Measurements from ENCODE around the gene GRM3. TPM values are rescaled to one million over a fixed set of nuclear protein-coding genes. Genes with fewer than 3 reads are reported as not detected.

The GRM3 gene
- total and polyA plus RNA-seq, 2 of the 4 experiments (the other 2 are of a cell fraction), result not detected

- CTCF ChIA-PET, result no interaction called here
- H3K14ac ChIP-seq (replicated peaks; ENCODE audit: low read depth, low read length), result no peak overlapping the region
- dilution Hi-C loops (cut with HindIII; ENCODE audit: low sequenced_read_pairs, unreplicated experiment) (no loop called here), in situ Hi-C loops (cut with MboI; ENCODE audit: low sequenced_read_pairs) (no loop called here), intact Hi-C loops (cut with micrococcal nuclease) (no loop called here)
- no peak overlapping the region for H3K4me2 ChIP-seq (ENCODE audit: low read depth, low read length)
- H4K91ac ChIP-seq (ENCODE audit: insufficient read depth, low read depth, low read length), result no peak overlapping the region
- TF ChIP-seq MAZ (IDR thresholded peaks at IDR 0.05; ENCODE audit: borderline replicate concordance, low read depth, low read length), result no peak
- TF ChIP-seq BHLHE40 (IDR thresholded peaks at IDR 0.05; ENCODE audit: low read depth, low read length), result no peak
- TF ChIP-seq, protein P1, sequence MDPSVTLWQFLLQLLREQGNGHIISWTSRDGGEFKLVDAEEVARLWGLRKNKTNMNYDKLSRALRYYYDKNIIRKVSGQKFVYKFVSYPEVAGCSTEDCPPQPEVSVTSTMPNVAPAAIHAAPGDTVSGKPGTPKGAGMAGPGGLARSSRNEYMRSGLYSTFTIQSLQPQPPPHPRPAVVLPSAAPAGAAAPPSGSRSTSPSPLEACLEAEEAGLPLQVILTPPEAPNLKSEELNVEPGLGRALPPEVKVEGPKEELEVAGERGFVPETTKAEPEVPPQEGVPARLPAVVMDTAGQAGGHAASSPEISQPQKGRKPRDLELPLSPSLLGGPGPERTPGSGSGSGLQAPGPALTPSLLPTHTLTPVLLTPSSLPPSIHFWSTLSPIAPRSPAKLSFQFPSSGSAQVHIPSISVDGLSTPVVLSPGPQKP (IDR thresholded peaks at IDR 0.05; ENCODE audit: borderline replicate concordance, low read depth, low read length), result no peak
- TF ChIP-seq CHD1 (IDR thresholded peaks at IDR 0.05; ENCODE audit: low read depth, low read length), result no peak
- TF ChIP-seq NFE2L2 (IDR thresholded peaks at IDR 0.05; ENCODE audit: low read depth, low read length), result no peak
- TF ChIP-seq MXI1 (IDR thresholded peaks at IDR 0.05; ENCODE audit: borderline replicate concordance, low read depth, low read length), result no peak
- TF ChIP-seq CEBPB (IDR thresholded peaks at IDR 0.05; ENCODE audit: low read depth, low read length), result no peak
- TF ChIP-seq RCOR1 (IDR thresholded peaks at IDR 0.05; ENCODE audit: insufficient replicate concordance, low read length), result no peak
- TF ChIP-seq CTCF (conservative IDR thresholded peaks at IDR 0.05; ENCODE audit: low read depth, low read length), result no peak
- no peak for TF ChIP-seq SMC3 (IDR thresholded peaks at IDR 0.05; ENCODE audit: low read depth, low read length)
- TF ChIP-seq MAFK (IDR thresholded peaks at IDR 0.05; ENCODE audit: low read depth, low read length), result no peak
- no peak overlapping the region for H2AFZ ChIP-seq (replicated peaks; ENCODE audit: low read length, poor library complexity)
- no peak overlapping the region for H4K5ac ChIP-seq (ENCODE audit: low read depth, low read length)
- H3K36me3 ChIP-seq (ENCODE audit: control insufficient read depth, insufficient read depth, low read length), result no peaks in the 10 kb centered on the region
- H3K79me1 ChIP-seq (ENCODE audit: low read depth in 1 of 2, low read length in 2 of 2), result no peaks in the 10 kb centered on the region
- peak; percentile 3 for DNase-seq
- no peak overlapping the region for H2BK20ac ChIP-seq (ENCODE audit: low read depth, low read length)
- H3K27ac ChIP-seq (ENCODE audit: insufficient read depth, low read length), result no peak overlapping the region
- H2AK9ac ChIP-seq (replicated peaks; ENCODE audit: low read depth, low read length, poor library complexity), result no peak overlapping the region
- H3K9me1 ChIP-seq (ENCODE audit: insufficient read depth, low read length), result no peaks in the 10 kb centered on the region
- BruUV-seq (replicated peaks), result no TSS peak
- no peaks in the 10 kb centered on the region for H3K4me1 ChIP-seq (ENCODE audit: control insufficient read depth, insufficient read depth, low read length)
- ATAC-seq (ENCODE audit: low read depth), result no peak
- H3K56ac ChIP-seq (ENCODE audit: extremely low read depth, insufficient read depth, low read length), result no peak overlapping the region
- no peaks in the 10 kb centered on the region for H4K20me1 ChIP-seq (ENCODE audit: insufficient read depth, low read length)
- H2BK120ac ChIP-seq (ENCODE audit: low read depth, low read length), result no peak overlapping the region
- no peak overlapping the region for H3K4me3 ChIP-seq (ENCODE audit: insufficient read depth, low read depth, low read length)
- no peak overlapping the region for H3K23ac ChIP-seq (ENCODE audit: low read depth, low read length)
- no peak overlapping the region for H2AK5ac ChIP-seq (ENCODE audit: low read depth, low read length)
- H2BK5ac ChIP-seq (ENCODE audit: low read depth, low read length, poor library complexity, severe bottlenecking), result no peak overlapping the region
- H3K9ac ChIP-seq (ENCODE audit: low read depth, low read length), result no peak overlapping the region
- no CpG with 5 or more reads among the region's 4 CpGs for WGBS, 2 experiments (ENCODE audit: extremely low coverage in 2 of 2, insufficient read length in 1 of 2)
- no peak overlapping the region for H3K18ac ChIP-seq (ENCODE audit: low read depth, low read length)
- H3K9me3 ChIP-seq (ENCODE audit: control insufficient read depth, insufficient read depth, low read length), result no peaks in the 10 kb centered on the region
- POLR2A ChIA-PET (ENCODE audit: unreplicated experiment), result no interaction called here
- no peak overlapping the region for H2BK15ac ChIP-seq (ENCODE audit: low read depth, low read length)
- no peaks in the 10 kb centered on the region for H3K27me3 ChIP-seq (ENCODE audit: control insufficient read depth, insufficient read depth, low read length)
- H3K4ac ChIP-seq (ENCODE audit: low read depth, low read length), result no peak overlapping the region
- no peak overlapping the region for H4K8ac ChIP-seq (ENCODE audit: low read depth in 2 of 2, low read length in 2 of 2)
Observed at GRCh38 chr7:86913709-86914108, 270.0 kb downstream of the GRM3 start.
